Activated naive CD8-positive, alpha-beta T cell treated with anti-CD3 and anti-CD28 coated beads, Interleukin-2, amount 50 U/mL, for 24 hours (primary cell): ENCODE measurements around the gene RORB.

Source experiments
- ATAC-seq: fragments of 150-1000 bp; cut with Tn5 transposase; one replicate; pipeline ENCODE4 v1.10.0; 2021
- DNase-seq: peaks from one replicate; pipeline ENCODE4 v3.0.0; 2021
- H3K27ac Mint-ChIP-seq: one replicate; pipeline ENCODE4 v1.8.0; 2021; ENCODE audit warnings: mild to moderate bottlenecking, mixed read lengths
- H3K27me3 Mint-ChIP-seq: one replicate; pipeline ENCODE4 v1.8.0; 2021; ENCODE audit warnings: mixed read lengths
- H3K36me3 Mint-ChIP-seq: one replicate; pipeline ENCODE4 v1.8.0; 2021; ENCODE audit warnings: low read depth, mixed read lengths
- H3K4me1 Mint-ChIP-seq: one replicate; pipeline ENCODE4 v1.8.0; 2021; ENCODE audit warnings: mixed read lengths
- H3K4me3 Mint-ChIP-seq: one replicate; pipeline ENCODE4 v1.8.0; 2021; ENCODE audit warnings: mild to moderate bottlenecking, moderate library complexity, mixed read lengths
- H3K9me3 Mint-ChIP-seq: one replicate; pipeline ENCODE4 v1.8.0; 2021; ENCODE audit warnings: mixed read lengths

The RORB gene

DNA sequence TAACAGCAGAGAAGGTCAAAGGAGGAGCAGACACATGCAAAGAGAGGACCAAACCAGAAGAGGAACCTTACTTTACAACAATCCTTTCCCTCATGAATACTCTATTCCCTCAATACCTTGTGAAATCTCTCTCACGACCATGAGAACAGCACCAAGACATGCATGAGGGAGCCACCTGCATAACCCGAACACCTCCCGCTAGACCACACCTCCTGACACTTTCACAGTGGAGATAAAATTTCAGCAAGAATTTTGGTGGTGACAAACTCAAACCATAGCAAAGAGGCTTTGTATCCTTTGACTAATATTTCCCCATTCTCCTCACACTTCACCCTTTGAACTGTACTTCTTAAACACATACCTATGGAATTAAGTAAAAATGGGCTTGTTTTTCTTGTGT, 101.7 kb downstream of the RORB start:
- Mint-ChIP-seq H3K27ac (no peak overlapping the region), H3K9me3 (no peaks in the 10 kb centered on the region), H3K4me3 (no peak overlapping the region), H3K4me1 (no peaks in the 10 kb centered on the region), H3K36me3 (no peaks in the 10 kb centered on the region), H3K27me3 (no peaks in the 10 kb centered on the region)
- DNase-seq = no peak
- no peak for ATAC-seq

DNA sequence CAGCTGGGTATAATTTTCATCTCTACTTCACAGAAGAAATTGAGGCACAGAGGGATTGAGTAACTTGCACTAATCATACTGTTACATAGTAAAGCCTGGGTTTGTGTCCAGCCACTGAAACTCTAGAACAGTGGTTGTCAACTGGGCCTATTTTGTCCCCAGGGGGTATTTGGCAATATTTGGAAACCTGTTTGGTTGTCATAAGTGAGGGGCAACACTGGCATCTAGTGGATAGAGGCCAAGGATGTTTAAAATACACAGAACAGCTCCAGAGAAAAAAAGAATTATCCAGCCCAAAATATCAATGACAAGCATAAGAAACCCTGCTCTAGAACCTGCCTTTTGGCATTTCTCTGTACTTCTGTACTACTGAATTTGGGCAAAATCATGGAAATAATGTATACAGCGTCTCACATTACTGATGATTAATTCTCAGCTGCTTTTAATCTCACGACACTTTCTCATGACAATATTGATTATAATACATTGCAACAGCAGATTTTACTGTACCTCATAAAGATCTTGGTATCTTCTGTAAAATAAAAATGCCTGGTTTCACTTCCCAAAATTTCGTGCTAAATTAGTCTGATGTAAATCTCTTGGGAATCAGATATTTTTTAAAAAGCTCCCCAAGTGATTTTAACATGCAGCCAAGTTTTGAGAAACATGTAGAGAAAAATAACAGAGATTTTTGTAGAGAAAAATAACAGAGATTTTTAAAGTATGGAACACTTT, 112.7 kb downstream of the RORB start:
- Mint-ChIP-seq H3K27me3 (no peaks in the 10 kb centered on the region), H3K4me3 (no peak overlapping the region), H3K9me3 (no peaks in the 10 kb centered on the region), H3K4me1 (peaks cover 3% of the 10 kb centered on the region), H3K27ac (no peak overlapping the region), H3K36me3 (no peaks in the 10 kb centered on the region)
- ATAC-seq (no peak), DNase-seq (no peak)

DNA sequence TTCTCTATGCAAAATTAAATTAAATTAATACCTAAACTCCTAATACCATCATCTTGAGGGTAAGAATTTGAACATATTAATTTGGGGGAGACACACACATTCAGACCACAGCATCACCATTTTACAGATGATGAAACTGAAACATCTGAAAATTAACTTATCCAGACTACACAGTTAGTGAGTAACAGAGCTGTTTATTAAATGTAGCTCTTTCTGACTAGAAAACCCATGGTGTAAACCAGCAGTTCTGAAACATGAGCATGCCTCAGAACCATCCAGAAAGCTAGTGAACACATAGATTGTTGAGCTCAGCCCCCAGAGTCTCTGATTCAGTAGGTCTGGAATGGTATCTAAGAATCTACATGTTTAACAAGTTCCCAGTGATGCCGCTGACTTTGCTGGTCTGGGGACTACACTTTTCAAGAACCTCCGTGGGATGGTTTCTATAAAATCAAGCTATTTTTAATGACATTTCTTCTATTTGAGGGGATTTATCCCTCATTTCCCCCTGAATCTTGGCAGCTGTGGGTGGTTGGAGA, 113.5 kb downstream of the RORB start:
- H3K4me3 Mint-ChIP-seq = no peak overlapping the region
- H3K9me3 Mint-ChIP-seq = no peaks in the 10 kb centered on the region
- H3K27ac Mint-ChIP-seq = no peak overlapping the region
- peaks cover 3% of the 10 kb centered on the region for H3K4me1 Mint-ChIP-seq
- DNase-seq (no peak), ATAC-seq (no peak)
- H3K27me3 Mint-ChIP-seq = no peaks in the 10 kb centered on the region
- H3K36me3 Mint-ChIP-seq = no peaks in the 10 kb centered on the region

DNA sequence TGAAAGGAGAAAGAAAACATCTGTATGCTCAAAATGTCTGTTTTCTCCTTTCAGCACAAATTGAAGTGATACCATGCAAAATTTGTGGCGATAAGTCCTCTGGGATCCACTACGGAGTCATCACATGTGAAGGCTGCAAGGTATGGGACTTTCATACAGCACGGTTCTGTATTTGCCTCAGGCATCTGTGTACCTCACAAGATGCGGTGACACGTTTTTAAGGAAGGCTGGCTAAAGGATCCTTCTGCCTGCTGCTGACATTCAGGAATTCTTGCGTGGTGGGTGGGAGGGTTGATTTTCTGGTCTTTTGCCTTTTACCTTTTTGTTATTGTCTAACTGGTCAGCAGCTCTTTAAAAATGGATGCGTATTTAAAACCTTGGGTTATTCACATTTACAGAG, 133.1 kb downstream of the RORB start:
- DNase-seq (no peak), ATAC-seq (no peak)
- no peaks in the 10 kb centered on the region for H3K36me3 Mint-ChIP-seq
- H3K27ac Mint-ChIP-seq = no peak overlapping the region
- no peaks in the 10 kb centered on the region for H3K4me1 Mint-ChIP-seq
- H3K27me3 Mint-ChIP-seq = no peaks in the 10 kb centered on the region
- H3K4me3 Mint-ChIP-seq = no peak overlapping the region
- H3K9me3 Mint-ChIP-seq = no peaks in the 10 kb centered on the region

DNA sequence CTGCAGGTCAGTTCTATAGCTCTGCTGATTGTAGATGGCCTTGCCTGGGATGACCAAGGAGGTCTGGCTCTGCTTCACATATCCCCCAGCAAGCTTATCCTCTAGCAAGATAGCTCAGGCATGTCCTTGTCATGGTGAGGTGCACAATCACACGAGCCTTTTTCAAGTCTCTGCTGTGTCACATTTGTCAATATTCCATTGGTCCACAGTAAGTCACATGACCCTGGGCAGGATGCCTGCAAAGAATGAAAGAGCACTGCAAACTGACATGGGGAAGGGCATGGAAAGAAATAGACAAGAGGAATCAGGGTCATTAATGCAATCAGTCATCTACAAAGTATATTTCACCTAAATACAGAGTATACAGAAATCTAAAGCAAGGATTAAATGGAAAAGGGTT, 142.0 kb downstream of the RORB start:
- Mint-ChIP-seq H3K27me3 (peaks cover 3% of the 10 kb centered on the region), H3K4me1 (no peaks in the 10 kb centered on the region), H3K4me3 (no peak overlapping the region), H3K9me3 (no peaks in the 10 kb centered on the region), H3K27ac (no peak overlapping the region), H3K36me3 (no peaks in the 10 kb centered on the region)
- DNase-seq (no peak), ATAC-seq (no peak)

DNA sequence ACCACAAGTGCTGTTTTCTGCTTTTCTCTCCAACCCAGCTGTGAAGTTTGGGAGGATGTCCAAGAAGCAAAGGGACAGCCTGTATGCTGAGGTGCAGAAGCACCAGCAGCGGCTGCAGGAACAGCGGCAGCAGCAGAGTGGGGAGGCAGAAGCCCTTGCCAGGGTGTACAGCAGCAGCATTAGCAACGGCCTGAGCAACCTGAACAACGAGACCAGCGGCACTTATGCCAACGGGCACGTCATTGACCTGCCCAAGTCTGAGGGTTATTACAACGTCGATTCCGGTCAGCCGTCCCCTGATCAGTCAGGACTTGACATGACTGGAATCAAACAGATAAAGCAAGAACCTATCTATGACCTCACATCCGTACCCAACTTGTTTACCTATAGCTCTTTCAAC, 145.2 kb downstream of the RORB start:
- no peak overlapping the region for H3K27ac Mint-ChIP-seq
- DNase-seq = no peak

DNA sequence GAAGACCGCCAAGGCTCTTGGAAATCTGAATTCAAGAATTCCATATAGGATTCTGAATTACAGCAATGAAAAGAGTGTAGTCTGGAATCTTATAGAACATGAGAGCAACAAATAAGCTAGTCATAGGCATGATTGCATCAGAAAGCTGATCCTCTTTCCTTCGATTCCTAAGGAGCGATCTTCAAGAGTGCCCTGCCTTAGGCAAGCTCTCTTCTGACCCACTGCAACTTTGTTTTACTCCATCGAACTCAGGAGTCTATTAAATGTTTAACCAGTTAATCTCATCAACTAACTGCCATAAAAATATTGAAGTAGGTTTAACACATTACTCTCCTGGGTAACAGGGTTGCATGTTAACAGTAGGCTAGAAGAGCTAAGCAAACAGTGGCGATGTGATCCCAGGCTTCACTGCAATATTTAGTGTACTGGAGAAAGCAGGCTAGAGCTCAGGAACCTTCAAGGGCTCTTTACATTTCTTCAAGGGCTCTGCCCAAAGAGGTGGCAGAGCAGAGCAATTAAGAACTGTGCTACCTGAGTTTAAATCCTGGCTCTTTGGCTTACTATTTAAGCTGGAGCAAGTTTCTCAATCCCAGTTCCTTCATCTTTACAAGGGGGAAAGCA, 146.3 kb downstream of the RORB start:
- no peak for ATAC-seq
- Mint-ChIP-seq H3K27me3 (peaks cover 3% of the 10 kb centered on the region), H3K4me1 (no peaks in the 10 kb centered on the region), H3K36me3 (no peaks in the 10 kb centered on the region), H3K4me3 (no peak overlapping the region), H3K27ac (no peak overlapping the region), H3K9me3 (no peaks in the 10 kb centered on the region)
- DNase-seq = no peak

More for the DNA sequence above, 145.2 kb downstream of the RORB start:
- no peaks in the 10 kb centered on the region for H3K9me3 Mint-ChIP-seq
- no peaks in the 10 kb centered on the region for H3K36me3 Mint-ChIP-seq
- peaks cover 3% of the 10 kb centered on the region for H3K27me3 Mint-ChIP-seq
- ATAC-seq = no peak
- H3K4me1 Mint-ChIP-seq = no peaks in the 10 kb centered on the region
- no peak overlapping the region for H3K4me3 Mint-ChIP-seq

DNA sequence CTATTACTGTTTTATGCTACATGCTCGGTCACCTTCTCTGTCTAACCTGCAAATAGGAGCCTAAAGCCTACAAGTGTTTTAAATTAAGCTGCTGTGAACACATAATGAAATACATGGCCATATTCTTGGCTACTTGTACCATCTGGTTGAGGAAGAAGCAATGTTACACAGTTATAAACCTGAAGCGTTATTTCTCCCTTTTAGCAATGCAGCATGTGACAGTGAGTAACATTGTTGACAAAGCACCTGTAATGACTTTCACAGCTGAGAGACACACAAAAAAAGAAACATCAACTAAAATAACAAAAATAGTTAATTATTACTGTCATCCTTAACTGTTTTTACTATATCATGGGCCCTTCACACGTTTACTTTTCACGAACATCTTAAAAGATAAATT, 146.9 kb downstream of the RORB start:
- Mint-ChIP-seq H3K9me3 (no peaks in the 10 kb centered on the region), H3K27ac (no peak overlapping the region)

DNA sequence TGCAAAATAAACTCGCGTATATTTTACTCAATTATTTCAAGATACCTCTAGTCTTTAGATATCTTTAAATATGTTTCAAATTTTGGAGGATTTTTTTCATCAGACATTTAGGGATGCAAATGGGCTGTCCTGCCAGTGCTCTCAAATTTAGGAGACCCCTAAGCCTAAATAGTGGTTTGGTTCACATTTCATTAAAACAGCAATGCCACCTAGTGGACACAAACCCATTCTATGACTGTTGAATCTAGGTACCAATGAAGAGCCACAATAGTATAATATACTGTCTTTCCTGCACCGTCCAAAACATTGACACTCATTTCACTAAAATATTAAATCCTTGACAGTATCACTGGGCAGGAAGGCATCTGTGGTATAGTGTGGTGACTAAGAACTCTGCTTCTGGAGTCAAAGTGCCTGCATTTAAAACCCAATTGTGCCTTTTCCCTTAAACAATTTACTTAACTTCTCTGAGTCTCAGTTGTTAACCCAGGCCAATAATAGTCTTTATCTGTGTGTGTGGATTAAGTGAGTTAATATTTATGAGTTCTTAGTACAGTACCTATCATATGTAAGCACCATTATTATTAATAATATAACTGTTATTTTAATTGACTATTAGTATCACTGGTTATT, 148.0 kb downstream of the RORB start:
- ATAC-seq = no peak
- no peak overlapping the region for H3K4me3 Mint-ChIP-seq
- DNase-seq = no peak
- no peak overlapping the region for H3K27ac Mint-ChIP-seq
- no peaks in the 10 kb centered on the region for H3K4me1 Mint-ChIP-seq
- H3K27me3 Mint-ChIP-seq = peaks cover 3% of the 10 kb centered on the region
- no peaks in the 10 kb centered on the region for H3K36me3 Mint-ChIP-seq
- no peaks in the 10 kb centered on the region for H3K9me3 Mint-ChIP-seq

More for the DNA sequence above, 146.9 kb downstream of the RORB start:
- no peak for DNase-seq
- Mint-ChIP-seq H3K4me1 (no peaks in the 10 kb centered on the region), H3K4me3 (no peak overlapping the region), H3K36me3 (no peaks in the 10 kb centered on the region), H3K27me3 (peaks cover 3% of the 10 kb centered on the region)
- ATAC-seq = no peak

DNA sequence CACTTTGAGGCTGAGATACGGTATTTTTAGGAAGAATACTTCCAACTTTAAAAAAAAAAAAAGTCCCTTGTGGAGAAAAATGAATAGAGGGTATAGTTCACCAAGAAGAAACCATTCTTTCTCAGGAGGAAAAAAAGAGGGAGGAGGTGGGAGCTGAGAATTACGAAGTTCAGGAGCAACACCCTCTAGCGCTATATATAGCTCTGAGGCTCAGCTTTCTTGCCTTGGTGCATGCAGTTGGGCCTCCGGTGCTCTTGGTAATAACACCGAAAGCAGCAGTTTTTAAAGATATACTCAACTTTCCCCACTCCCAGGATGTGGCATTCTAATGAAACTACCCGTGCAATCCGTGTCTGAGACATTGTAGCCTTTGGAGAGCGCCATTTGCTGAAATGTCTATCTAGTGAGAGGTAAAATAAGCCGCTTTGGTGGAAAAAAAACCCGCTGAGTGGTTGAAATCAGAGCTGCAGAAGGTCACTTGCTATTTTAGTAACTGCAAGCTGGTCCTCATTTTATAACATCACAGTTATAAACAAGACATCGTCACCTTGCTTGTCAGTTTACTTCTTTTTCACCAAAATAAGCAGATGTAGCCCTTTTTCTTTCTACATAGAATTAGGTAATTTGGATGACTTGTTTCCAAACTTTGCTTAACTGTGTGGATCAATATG, 156.4 kb downstream of the RORB start:
- H3K9me3 Mint-ChIP-seq = no peaks in the 10 kb centered on the region
- H3K36me3 Mint-ChIP-seq = no peaks in the 10 kb centered on the region
- no peak for DNase-seq
- H3K4me1 Mint-ChIP-seq = no peaks in the 10 kb centered on the region
- ATAC-seq = no peak
- no peak overlapping the region for H3K27ac Mint-ChIP-seq
- H3K4me3 Mint-ChIP-seq = no peak overlapping the region
- peaks cover 3% of the 10 kb centered on the region for H3K27me3 Mint-ChIP-seq

DNA sequence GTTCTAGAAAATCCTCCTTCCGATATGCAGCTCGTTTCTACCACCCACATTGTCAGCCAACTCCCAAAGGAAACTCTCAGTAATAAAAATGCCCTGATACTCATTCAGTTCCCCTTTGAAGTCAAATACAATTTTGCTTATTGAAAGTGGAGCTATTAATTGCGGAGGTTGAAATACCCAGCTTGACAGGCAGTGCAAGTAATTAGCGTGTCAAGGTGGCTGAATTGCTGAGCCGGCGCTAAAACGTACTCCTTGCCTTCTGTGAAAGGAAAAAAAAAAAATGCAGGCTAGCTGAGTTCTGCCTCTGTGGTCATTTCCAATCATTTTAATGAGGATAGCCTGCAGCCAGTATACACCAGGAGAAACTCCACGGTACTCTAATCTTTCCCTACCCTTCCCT, 165.5 kb downstream of the RORB start:
- no peak for DNase-seq
- no peaks in the 10 kb centered on the region for H3K36me3 Mint-ChIP-seq

DNA sequence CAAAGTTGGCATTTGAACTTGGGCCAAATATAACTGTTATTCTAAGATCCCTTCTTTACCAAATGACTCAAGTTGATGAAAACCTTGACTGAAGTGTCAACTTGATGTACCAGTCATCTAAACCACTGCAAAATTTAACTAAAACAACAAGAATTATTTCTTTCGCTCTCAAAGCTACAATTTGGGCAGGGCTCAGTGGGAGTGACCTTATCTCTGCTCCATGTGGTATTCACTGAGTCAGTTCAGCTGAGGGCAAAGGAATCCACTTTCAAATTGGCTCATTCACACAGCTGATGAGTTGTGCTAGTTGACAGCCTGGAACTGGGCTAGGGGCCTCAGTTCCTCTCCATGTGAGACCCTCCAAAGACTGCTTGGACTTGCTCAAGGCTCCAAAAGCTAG, 166.3 kb downstream of the RORB start:
- no peaks in the 10 kb centered on the region for H3K9me3 Mint-ChIP-seq
- DNase-seq (no peak), ATAC-seq (no peak)
- H3K4me1 Mint-ChIP-seq = no peaks in the 10 kb centered on the region
- H3K27me3 Mint-ChIP-seq = peaks cover 1% of the 10 kb centered on the region
- no peak overlapping the region for H3K27ac Mint-ChIP-seq
- H3K36me3 Mint-ChIP-seq = no peaks in the 10 kb centered on the region
- H3K4me3 Mint-ChIP-seq = no peak overlapping the region

More for the DNA sequence above, 165.5 kb downstream of the RORB start:
- Mint-ChIP-seq H3K4me1 (no peaks in the 10 kb centered on the region), H3K9me3 (no peaks in the 10 kb centered on the region), H3K27ac (no peak overlapping the region), H3K4me3 (no peak overlapping the region), H3K27me3 (peaks cover 1% of the 10 kb centered on the region)
- ATAC-seq = no peak

DNA sequence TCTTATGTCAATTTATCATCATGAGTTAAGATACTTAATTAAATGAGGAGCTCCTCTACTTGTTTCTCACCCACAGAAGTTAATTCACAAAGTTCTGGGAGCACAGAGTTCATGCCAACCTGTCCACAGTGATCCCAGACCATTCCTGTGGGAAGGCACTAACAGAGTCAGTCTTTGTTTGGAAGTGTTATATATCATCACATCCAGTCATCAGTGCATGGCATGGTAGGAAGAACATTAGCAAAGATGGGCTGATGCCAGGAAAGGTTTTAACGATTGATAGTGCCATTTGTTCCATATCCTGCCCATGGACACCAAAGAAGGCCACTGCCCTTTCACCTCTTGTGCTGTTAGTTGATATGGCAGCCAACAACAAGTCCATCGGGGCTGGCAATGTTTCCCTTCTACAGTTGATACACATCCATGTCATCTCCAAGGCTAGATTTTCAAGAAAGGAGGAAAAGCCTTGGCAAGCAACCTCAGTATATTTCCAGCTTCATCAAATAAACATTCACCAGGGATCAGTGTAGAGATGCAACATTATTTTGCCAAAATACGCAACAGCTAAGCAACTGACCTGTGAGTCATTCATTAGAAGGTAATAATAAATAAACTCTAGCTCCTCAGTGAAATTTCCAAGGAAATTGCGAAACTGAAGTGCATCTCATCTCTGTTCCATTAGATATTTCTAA, 169.6 kb downstream of the RORB start:
- Mint-ChIP-seq H3K4me3 (no peak overlapping the region), H3K27ac (no peak overlapping the region), H3K9me3 (no peaks in the 10 kb centered on the region), H3K36me3 (no peaks in the 10 kb centered on the region), H3K27me3 (peaks cover 1% of the 10 kb centered on the region), H3K4me1 (no peaks in the 10 kb centered on the region)
- no peak for ATAC-seq
- DNase-seq = no peak

DNA sequence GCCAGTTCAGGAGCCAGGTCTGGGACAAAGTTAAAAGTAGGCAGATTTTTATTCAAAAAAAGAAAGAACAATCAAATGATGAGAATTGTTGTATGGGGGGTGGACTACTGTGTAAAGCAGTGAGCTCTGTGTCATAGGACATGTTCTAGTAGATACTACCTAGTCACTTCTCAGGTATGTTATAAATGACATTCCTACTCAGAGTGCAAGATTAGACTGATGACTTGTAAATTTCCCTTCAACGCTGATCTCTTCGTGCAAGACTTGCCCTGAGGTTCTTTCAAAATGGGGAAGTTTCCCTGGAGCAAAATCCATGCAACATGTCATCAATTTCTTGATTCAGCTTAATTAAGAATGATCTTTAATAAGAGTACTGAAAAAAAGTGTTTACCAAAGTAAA, 175.1 kb downstream of the RORB start:
- Mint-ChIP-seq H3K36me3 (no peaks in the 10 kb centered on the region), H3K4me1 (no peaks in the 10 kb centered on the region), H3K4me3 (no peak overlapping the region), H3K9me3 (no peaks in the 10 kb centered on the region), H3K27ac (no peak overlapping the region), H3K27me3 (no peaks in the 10 kb centered on the region)
- no peak for ATAC-seq
- DNase-seq = no peak
